Vagina (tissue), 2 donors: ENCODE data around the gene FDPS.

Source experiments
- POLR2A ChIP-seq, 2 donors: fragments of 450-650 bp; IDR thresholded peaks; one replicate each; pipeline ENCODE4 v1.6.1; 2017; ENCODE audit warnings: antibody characterized with exemption in 2 of 2, mild to moderate bottlenecking in 2 of 2, moderate library complexity in 2 of 2
- POLR2AphosphoS5 ChIP-seq, 2 donors: sonication (generic); formaldehyde crosslinking; IDR thresholded peaks; one replicate each; pipeline ENCODE4 v1.9.0; 2017; ENCODE audit warnings: antibody characterized with exemption in 2 of 2, mild to moderate bottlenecking in 2 of 2, low read depth in 1 of 2; ENCODE audit not compliant: insufficient read depth in 1 of 2
- TF ChIP-seq, protein P1 (sequence below), 3 experiments: fragments of 450-650 bp in 2 of 3; fragments of 200-600 bp in 1 of 3; sonication (generic) in 1 of 3; IDR thresholded peaks; one replicate each; pipeline ENCODE4 v1.5.1; 2017 to 2019; ENCODE audit warnings: antibody characterized with exemption in 3 of 3, mild to moderate bottlenecking in 2 of 3, moderate library complexity in 2 of 3

DNA sequence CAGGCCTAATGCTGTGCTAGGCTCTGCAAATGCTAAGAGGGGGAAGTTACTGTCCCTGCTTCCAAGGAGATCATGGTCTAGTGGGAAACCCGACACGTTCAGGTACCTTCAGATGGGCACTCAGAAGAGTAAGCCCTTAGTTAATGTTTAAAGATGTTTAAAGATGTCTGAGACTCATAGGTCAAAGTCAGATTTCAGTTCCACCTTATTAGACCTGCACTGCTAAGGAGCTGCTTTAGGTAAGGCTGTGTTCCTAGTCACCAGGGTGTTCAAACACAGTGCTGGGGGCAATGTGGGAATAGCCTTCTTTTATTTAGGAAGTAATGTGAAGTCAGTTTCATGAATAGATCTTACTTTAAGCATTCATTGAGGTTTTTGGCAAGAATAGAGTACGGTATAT lies 8.3 kb downstream of the FDPS start:
- TF ChIP-seq POLR2AphosphoS5 (IDR thresholded peaks at IDR 0.05; ENCODE audit: insufficient read depth in 1 of 2, low read depth in 1 of 2): no peak
- TF ChIP-seq, protein P1, sequence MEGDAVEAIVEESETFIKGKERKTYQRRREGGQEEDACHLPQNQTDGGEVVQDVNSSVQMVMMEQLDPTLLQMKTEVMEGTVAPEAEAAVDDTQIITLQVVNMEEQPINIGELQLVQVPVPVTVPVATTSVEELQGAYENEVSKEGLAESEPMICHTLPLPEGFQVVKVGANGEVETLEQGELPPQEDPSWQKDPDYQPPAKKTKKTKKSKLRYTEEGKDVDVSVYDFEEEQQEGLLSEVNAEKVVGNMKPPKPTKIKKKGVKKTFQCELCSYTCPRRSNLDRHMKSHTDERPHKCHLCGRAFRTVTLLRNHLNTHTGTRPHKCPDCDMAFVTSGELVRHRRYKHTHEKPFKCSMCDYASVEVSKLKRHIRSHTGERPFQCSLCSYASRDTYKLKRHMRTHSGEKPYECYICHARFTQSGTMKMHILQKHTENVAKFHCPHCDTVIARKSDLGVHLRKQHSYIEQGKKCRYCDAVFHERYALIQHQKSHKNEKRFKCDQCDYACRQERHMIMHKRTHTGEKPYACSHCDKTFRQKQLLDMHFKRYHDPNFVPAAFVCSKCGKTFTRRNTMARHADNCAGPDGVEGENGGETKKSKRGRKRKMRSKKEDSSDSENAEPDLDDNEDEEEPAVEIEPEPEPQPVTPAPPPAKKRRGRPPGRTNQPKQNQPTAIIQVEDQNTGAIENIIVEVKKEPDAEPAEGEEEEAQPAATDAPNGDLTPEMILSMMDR (IDR thresholded peaks at IDR 0.05): no peak
- no peak for TF ChIP-seq POLR2A (IDR thresholded peaks at IDR 0.05)
